Measurements from ENCODE around the gene APOBEC2.

The APOBEC2 gene

GRCh38 chr6:41073968-41074691 lies 21.1 kb downstream of the APOBEC2 start:
- Histone ChIP-seq H4K91ac (ENCODE audit: low read depth, low read length) (no peak overlapping the region), H4K12ac (ENCODE audit: low read depth, low read length) (no peak overlapping the region), H2BK120ac (ENCODE audit: insufficient read depth, low read length, poor library complexity) (no peak overlapping the region), H3K14ac (ENCODE audit: low read length) (no peak overlapping the region), H3K9ac (ENCODE audit: low read length) (peak overlapping the region; percentile 57), H3K27ac (ENCODE audit: low read depth, low read length) (peak overlapping the region; percentile 90), H3K4me1 (ENCODE audit: control insufficient read depth in 1 of 2, insufficient read depth in 2 of 2, low read length in 2 of 2) (peaks cover 2 to 4% of the 10 kb centered on the region in 2 experiments), H3K79me1 (ENCODE audit: low read length) (peaks cover 19% of the 10 kb centered on the region), H3K4me3 (ENCODE audit: low read depth, low read length) (peak overlapping the region; percentile 91), H2BK12ac (ENCODE audit: low read length) (no peak overlapping the region), H2BK5ac (ENCODE audit: low read depth, low read length, poor library complexity) (no peak overlapping the region), H3K4ac (ENCODE audit: low read depth, low read length) (peak overlapping the region; percentile 96), H2AK5ac (ENCODE audit: low read length) (no peak overlapping the region), H3K79me2 (ENCODE audit: control insufficient read depth, insufficient read depth, low read length, poor library complexity) (peaks cover 23% of the 10 kb centered on the region), H4K8ac (ENCODE audit: low read depth, low read length) (no peak overlapping the region), H3K23ac (ENCODE audit: low read length) (no peak overlapping the region), H2AFZ (ENCODE audit: insufficient read depth, low read length, poor library complexity) (no peak overlapping the region), H3K18ac (ENCODE audit: low read length) (no peak overlapping the region), H3K36me3 (ENCODE audit: control insufficient read depth in 1 of 2, insufficient read depth in 2 of 2, low read length in 2 of 2) (peaks cover 2 to 3% of the 10 kb centered on the region in 2 experiments), H3K4me2 (ENCODE audit: low read length) (peak overlapping the region; percentile 95), H3K27me3 (ENCODE audit: insufficient read depth, low read length) (no peaks in the 10 kb centered on the region), H3K9me3 (ENCODE audit: insufficient read depth, low read depth, low read length) (no peaks in the 10 kb centered on the region)
- no CpG with 5 or more reads among the region's 11 CpGs for WGBS (ENCODE audit: extremely low coverage, insufficient coverage, insufficient read length)
- DNase-seq = peak in 1 of 2 donors; percentile 11

- WGBS (ENCODE audit: extremely low coverage, insufficient coverage, insufficient read length) = no CpG with 5 or more reads among the region's 11 CpGs
Measured at GRCh38 chr6:41074692-41075436, 21.9 kb downstream of the APOBEC2 start.

GRCh38 chr6:41075651-41076626 lies 22.9 kb downstream of the APOBEC2 start:
- H4K12ac ChIP-seq (ENCODE audit: low read depth, low read length) = no peak overlapping the region
- H3K9me3 ChIP-seq (ENCODE audit: insufficient read depth, low read depth, low read length) = no peaks in the 10 kb centered on the region
- WGBS (ENCODE audit: extremely low coverage, insufficient coverage, insufficient read length) = no CpG with 5 or more reads among the region's 4 CpGs
- H3K9ac ChIP-seq (ENCODE audit: low read length) = no peak overlapping the region
- H3K23ac ChIP-seq (ENCODE audit: low read length) = no peak overlapping the region
- no peak overlapping the region for H2BK12ac ChIP-seq (ENCODE audit: low read length)
- H2BK5ac ChIP-seq (ENCODE audit: low read depth, low read length, poor library complexity) = no peak overlapping the region
- H3K4me1 ChIP-seq (ENCODE audit: control insufficient read depth in 1 of 2, insufficient read depth in 2 of 2, low read length in 2 of 2) = peaks cover 2 to 4% of the 10 kb centered on the region in 2 experiments
- no peak for DNase-seq
- H2AFZ ChIP-seq (ENCODE audit: insufficient read depth, low read length, poor library complexity) = no peak overlapping the region
- H3K4me2 ChIP-seq (ENCODE audit: low read length) = no peak overlapping the region
- H3K27me3 ChIP-seq (ENCODE audit: insufficient read depth, low read length) = no peaks in the 10 kb centered on the region
- H3K79me1 ChIP-seq (ENCODE audit: low read length) = peaks cover 19% of the 10 kb centered on the region
- no peak overlapping the region for H2BK120ac ChIP-seq (ENCODE audit: insufficient read depth, low read length, poor library complexity)
- H3K79me2 ChIP-seq (ENCODE audit: control insufficient read depth, insufficient read depth, low read length, poor library complexity) = peaks cover 25% of the 10 kb centered on the region
- no peak overlapping the region for H3K14ac ChIP-seq (ENCODE audit: low read length)
- H2AK5ac ChIP-seq (ENCODE audit: low read length) = no peak overlapping the region
- no peak overlapping the region for H4K91ac ChIP-seq (ENCODE audit: low read depth, low read length)
- peak overlapping the region; percentile 97 for H3K4ac ChIP-seq (ENCODE audit: low read depth, low read length)
- no peak overlapping the region for H4K8ac ChIP-seq (ENCODE audit: low read depth, low read length)
- H3K18ac ChIP-seq (ENCODE audit: low read length) = no peak overlapping the region
- no peak overlapping the region for H3K4me3 ChIP-seq (ENCODE audit: low read depth, low read length)
- no peak overlapping the region for H3K27ac ChIP-seq (ENCODE audit: low read depth, low read length)
- peaks cover 9 to 13% of the 10 kb centered on the region in 2 experiments for H3K36me3 ChIP-seq (ENCODE audit: control insufficient read depth in 1 of 2, insufficient read depth in 2 of 2, low read length in 2 of 2)

More at GRCh38 chr6:41074692-41075436, 21.9 kb downstream of the APOBEC2 start:
- Histone ChIP-seq H2BK5ac (ENCODE audit: low read depth, low read length, poor library complexity) (no peak overlapping the region), H2AK5ac (ENCODE audit: low read length) (no peak overlapping the region), H3K27me3 (ENCODE audit: insufficient read depth, low read length) (no peaks in the 10 kb centered on the region), H2BK12ac (ENCODE audit: low read length) (no peak overlapping the region), H3K4me3 (ENCODE audit: low read depth, low read length) (no peak overlapping the region), H3K27ac (ENCODE audit: low read depth, low read length) (no peak overlapping the region), H3K23ac (ENCODE audit: low read length) (no peak overlapping the region), H3K79me2 (ENCODE audit: control insufficient read depth, insufficient read depth, low read length, poor library complexity) (peaks cover 23% of the 10 kb centered on the region), H3K4me1 (ENCODE audit: control insufficient read depth in 1 of 2, insufficient read depth in 2 of 2, low read length in 2 of 2) (peaks cover 2 to 4% of the 10 kb centered on the region in 2 experiments), H4K8ac (ENCODE audit: low read depth, low read length) (no peak overlapping the region), H3K9me3 (ENCODE audit: insufficient read depth, low read depth, low read length) (no peaks in the 10 kb centered on the region), H2AFZ (ENCODE audit: insufficient read depth, low read length, poor library complexity) (no peak overlapping the region), H2BK120ac (ENCODE audit: insufficient read depth, low read length, poor library complexity) (no peak overlapping the region), H3K36me3 (ENCODE audit: control insufficient read depth in 1 of 2, insufficient read depth in 2 of 2, low read length in 2 of 2) (peaks cover 3 to 6% of the 10 kb centered on the region in 2 experiments), H3K79me1 (ENCODE audit: low read length) (peaks cover 19% of the 10 kb centered on the region), H3K4me2 (ENCODE audit: low read length) (peak overlapping the region; percentile 95), H3K14ac (ENCODE audit: low read length) (no peak overlapping the region), H3K18ac (ENCODE audit: low read length) (no peak overlapping the region), H3K4ac (ENCODE audit: low read depth, low read length) (peak overlapping the region; percentile 96), H4K12ac (ENCODE audit: low read depth, low read length) (no peak overlapping the region), H4K91ac (ENCODE audit: low read depth, low read length) (no peak overlapping the region), H3K9ac (ENCODE audit: low read length) (no peak overlapping the region)
- DNase-seq = no peak

- no peak overlapping the region for H3K4me3 ChIP-seq (ENCODE audit: low read depth, low read length)
- WGBS (ENCODE audit: extremely low coverage, insufficient coverage, insufficient read length) = no CpG with 5 or more reads among the region's 2 CpGs
- H4K8ac ChIP-seq (ENCODE audit: low read depth, low read length) = no peak overlapping the region
Measured at GRCh38 chr6:41077536-41077935, 24.5 kb downstream of the APOBEC2 start.

More at GRCh38 chr6:41077536-41077935, 24.5 kb downstream of the APOBEC2 start:
- DNase-seq = peak in 1 of 2 donors; percentile 41
- Histone ChIP-seq H3K14ac (ENCODE audit: low read length) (no peak overlapping the region), H3K4me2 (ENCODE audit: low read length) (no peak overlapping the region), H3K27me3 (ENCODE audit: insufficient read depth, low read length) (no peaks in the 10 kb centered on the region), H2BK5ac (ENCODE audit: low read depth, low read length, poor library complexity) (no peak overlapping the region), H2BK120ac (ENCODE audit: insufficient read depth, low read length, poor library complexity) (no peak overlapping the region), H2AFZ (ENCODE audit: insufficient read depth, low read length, poor library complexity) (no peak overlapping the region), H3K79me1 (ENCODE audit: low read length) (peaks cover 10% of the 10 kb centered on the region), H2AK5ac (ENCODE audit: low read length) (no peak overlapping the region), H3K9ac (ENCODE audit: low read length) (no peak overlapping the region), H3K18ac (ENCODE audit: low read length) (no peak overlapping the region), H3K79me2 (ENCODE audit: control insufficient read depth, insufficient read depth, low read length, poor library complexity) (peaks cover 22% of the 10 kb centered on the region), H3K23ac (ENCODE audit: low read length) (no peak overlapping the region), H3K4ac (ENCODE audit: low read depth, low read length) (peak overlapping the region; percentile 94), H3K36me3 (ENCODE audit: control insufficient read depth in 1 of 2, insufficient read depth in 2 of 2, low read length in 2 of 2) (peaks cover 10 to 16% of the 10 kb centered on the region in 2 experiments), H2BK12ac (ENCODE audit: low read length) (no peak overlapping the region), H3K27ac (ENCODE audit: low read depth, low read length) (no peak overlapping the region), H3K4me1 (ENCODE audit: control insufficient read depth in 1 of 2, insufficient read depth in 2 of 2, low read length in 2 of 2) (peaks cover 2 to 4% of the 10 kb centered on the region in 2 experiments), H4K91ac (ENCODE audit: low read depth, low read length) (no peak overlapping the region), H4K12ac (ENCODE audit: low read depth, low read length) (no peak overlapping the region), H3K9me3 (ENCODE audit: insufficient read depth, low read depth, low read length) (no peaks in the 10 kb centered on the region)
